Left lung (tissue), 10 donors: ENCODE measurements around the gene AKNAD1. TPM values are rescaled to one million over a fixed set of nuclear protein-coding genes. Genes with fewer than 3 reads are reported as not detected.
A peak's percentile ranks its signal among the peaks of the same experiment; 100 is the strongest.

Experiments used
- ATAC-seq: fragments of 200-7000 bp; cut with Tn5 transposase; one replicate; pipeline ENCODE4 v1.9.1; 2020; ENCODE audit warnings: moderate library complexity
- DNase-seq, 4 donors: peaks; one replicate each; pipeline ENCODE4 v3.0.0-alpha.2; 2013 to 2020
- H3K27ac ChIP-seq, 2 donors: fragments of 200-600 bp; sonication (generic) in 1 of 2; one replicate each; pipeline versions ENCODE4 v1.5.0 to v1.8.0; 2020 to 2021
- H3K27me3 ChIP-seq, 2 donors: fragments of 200-600 bp; sonication (generic) in 1 of 2; one replicate each; pipeline versions ENCODE4 v1.5.0 to v1.8.0; 2020 to 2021
- H3K36me3 ChIP-seq, 2 donors: fragments of 200-600 bp; sonication (generic) in 1 of 2; one replicate each; pipeline versions ENCODE4 v1.5.0 to v1.8.0; 2020 to 2021
- H3K4me1 ChIP-seq, 2 donors: fragments of 200-600 bp; one replicate each; pipeline ENCODE4 v1.8.0; 2021
- H3K4me3 ChIP-seq, 2 donors: fragments of 200-600 bp; sonication (generic) in 1 of 2; one replicate each; pipeline versions ENCODE4 v1.5.0 to v1.8.0; 2020 to 2021; ENCODE audit warnings: mild to moderate bottlenecking in 1 of 2
- H3K9me3 ChIP-seq, 2 donors: fragments of 200-600 bp; sonication (generic) in 1 of 2; one replicate each; pipeline versions ENCODE4 v1.5.0 to v1.8.0; 2020 to 2021
- intact Hi-C, 2 donors: fragments of 100-400 bp; cut with DNase I; formaldehyde crosslinking; loops; one replicate each; pipeline versions ENCODE4 v1.11.2 to v1.14.2; 2022
- polyA plus RNA-seq, 6 donors: library from polyadenylated mRNA; unstranded; fragments of 120-200 nt; gene quantifications; one replicate each; pipeline ENCODE4 v1.2.1, GENCODE V29; 2013; ENCODE audit not compliant: insufficient read length in 6 of 6
- total RNA-seq, 2 donors: library from RNA; stranded (reverse); fragmentation: NEBNext Ultra II Directional; extraction: Animal tissue kit (Norgen Biotek cat#: 25700); gene quantifications; one replicate each; pipeline ENCODE4 v1.2.1, GENCODE V29; 2021
- TF ChIP-seq, protein P1 (sequence below), 2 donors: fragments of 200-600 bp; sonication (generic) in 1 of 2; IDR thresholded peaks; one replicate each; pipeline versions ENCODE4 v1.5.0 to v1.8.0; 2021; ENCODE audit warnings: antibody characterized with exemption in 2 of 2
- donor health status: DM: no; HTN: yes; CAD: no.
- donor health status: DM: no; HTN: no; CAD: no.

AKNAD1 gene
- total and polyA plus RNA-seq, 8 donors = 0.06 to 0.94 (median 0.49) TPM; not detected in 2

GRCh38 chr1:108863984-108864383 is 7.1 kb upstream of the AKNAD1 start:
- Histone ChIP-seq H3K36me3 (no peaks in the 10 kb centered on the region), H3K27me3 (no peaks in the 10 kb centered on the region), H3K4me3 (no peak overlapping the region), H3K27ac (no peak overlapping the region), H3K9me3 (no peaks in the 10 kb centered on the region), H3K4me1 (no peaks in the 10 kb centered on the region)
- DNase-seq (no peak), ATAC-seq (no peak)
- intact Hi-C loops = no loop called here
- TF ChIP-seq, protein P1, sequence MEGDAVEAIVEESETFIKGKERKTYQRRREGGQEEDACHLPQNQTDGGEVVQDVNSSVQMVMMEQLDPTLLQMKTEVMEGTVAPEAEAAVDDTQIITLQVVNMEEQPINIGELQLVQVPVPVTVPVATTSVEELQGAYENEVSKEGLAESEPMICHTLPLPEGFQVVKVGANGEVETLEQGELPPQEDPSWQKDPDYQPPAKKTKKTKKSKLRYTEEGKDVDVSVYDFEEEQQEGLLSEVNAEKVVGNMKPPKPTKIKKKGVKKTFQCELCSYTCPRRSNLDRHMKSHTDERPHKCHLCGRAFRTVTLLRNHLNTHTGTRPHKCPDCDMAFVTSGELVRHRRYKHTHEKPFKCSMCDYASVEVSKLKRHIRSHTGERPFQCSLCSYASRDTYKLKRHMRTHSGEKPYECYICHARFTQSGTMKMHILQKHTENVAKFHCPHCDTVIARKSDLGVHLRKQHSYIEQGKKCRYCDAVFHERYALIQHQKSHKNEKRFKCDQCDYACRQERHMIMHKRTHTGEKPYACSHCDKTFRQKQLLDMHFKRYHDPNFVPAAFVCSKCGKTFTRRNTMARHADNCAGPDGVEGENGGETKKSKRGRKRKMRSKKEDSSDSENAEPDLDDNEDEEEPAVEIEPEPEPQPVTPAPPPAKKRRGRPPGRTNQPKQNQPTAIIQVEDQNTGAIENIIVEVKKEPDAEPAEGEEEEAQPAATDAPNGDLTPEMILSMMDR (IDR thresholded peaks at IDR 0.05) = no peak

DNA sequence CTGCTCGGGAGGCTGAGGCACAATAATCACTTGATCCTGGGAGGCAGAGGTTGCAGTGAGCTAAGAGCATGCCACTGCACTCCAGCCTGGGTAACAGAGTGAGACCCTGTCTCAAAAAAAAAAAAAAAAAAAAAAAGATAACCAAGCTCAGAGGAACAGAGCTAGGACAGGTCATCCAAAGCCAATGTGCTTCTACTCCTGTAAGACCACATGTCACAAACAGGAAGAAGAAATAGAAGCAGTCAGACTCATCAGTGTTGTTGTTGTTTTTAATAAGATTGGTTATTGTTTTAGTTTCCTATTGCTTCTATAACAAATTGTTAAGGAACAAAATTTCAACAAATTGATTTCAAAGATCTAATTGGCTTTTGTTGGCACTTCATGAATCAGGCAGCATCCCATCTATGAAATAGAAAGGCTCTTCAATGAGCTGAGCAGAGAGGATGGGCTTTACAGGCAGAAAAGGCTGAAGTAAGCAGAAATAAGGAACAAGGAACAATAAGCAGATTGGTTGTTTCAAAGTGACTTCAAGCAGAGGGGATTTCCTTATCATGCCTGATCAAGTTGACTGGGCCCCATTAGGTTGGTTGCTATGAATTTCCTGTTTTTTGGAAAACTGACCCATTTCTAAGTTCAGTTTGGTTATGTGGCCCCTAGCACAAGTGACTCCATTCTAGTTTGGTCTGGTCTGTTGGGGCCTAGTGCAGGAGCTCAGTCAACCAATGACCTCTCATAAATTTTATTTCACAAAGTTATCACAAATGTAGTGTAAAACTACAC is 6.0 kb upstream of the AKNAD1 start:
- no peaks in the 10 kb centered on the region for H3K9me3 ChIP-seq
- intact Hi-C loops = no loop called here
- H3K4me3 ChIP-seq = no peak overlapping the region
- TF ChIP-seq, protein P1 (IDR thresholded peaks at IDR 0.05) = no peak
- no peaks in the 10 kb centered on the region for H3K27me3 ChIP-seq
- DNase-seq (no peak), ATAC-seq (no peak)
- H3K36me3 ChIP-seq = no peaks in the 10 kb centered on the region
- H3K27ac ChIP-seq = no peak overlapping the region
- no peaks in the 10 kb centered on the region for H3K4me1 ChIP-seq

- intact Hi-C loops = no loop called here
- no peaks in the 10 kb centered on the region for H3K9me3 ChIP-seq
- DNase-seq (no peak), ATAC-seq (peak; percentile 13)
- H3K27ac ChIP-seq = no peak overlapping the region
- H3K4me1 ChIP-seq = no peaks in the 10 kb centered on the region
- no peaks in the 10 kb centered on the region for H3K36me3 ChIP-seq
- TF ChIP-seq, protein P1 (IDR thresholded peaks at IDR 0.05) = no peak
- H3K4me3 ChIP-seq = no peak overlapping the region
- no peaks in the 10 kb centered on the region for H3K27me3 ChIP-seq
Measured at GRCh38 chr1:108862017-108862610, 5.2 kb upstream of the AKNAD1 start.

DNA sequence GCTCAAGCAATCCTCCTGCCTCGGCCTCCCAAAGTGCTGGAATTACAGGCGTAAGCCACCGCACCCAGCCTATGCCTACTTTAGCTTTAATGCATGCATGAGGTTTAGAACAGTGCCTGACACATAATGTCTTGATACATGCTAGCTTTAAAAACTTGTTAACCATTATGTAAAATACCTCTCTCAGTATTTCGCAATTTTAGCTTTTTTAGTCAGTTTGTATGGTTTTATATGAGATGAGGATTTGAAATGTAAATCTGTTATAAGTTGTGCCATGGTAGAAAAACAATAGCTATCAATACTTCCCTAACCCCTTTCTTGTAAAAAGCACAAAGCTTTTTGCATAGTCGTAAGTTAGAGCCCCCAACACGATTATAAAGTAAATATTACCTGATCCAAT is 4.7 kb upstream of the AKNAD1 start:
- no peaks in the 10 kb centered on the region for H3K9me3 ChIP-seq
- no peaks in the 10 kb centered on the region for H3K4me1 ChIP-seq
- ATAC-seq = no peak
- no peaks in the 10 kb centered on the region for H3K27me3 ChIP-seq
- intact Hi-C loops = no loop called here
- no peaks in the 10 kb centered on the region for H3K36me3 ChIP-seq
- no peak overlapping the region for H3K27ac ChIP-seq
- no peak for DNase-seq
- H3K4me3 ChIP-seq = no peak overlapping the region
- TF ChIP-seq, protein P1 (IDR thresholded peaks at IDR 0.05) = no peak

GRCh38 chr1:108860190-108860907 is 3.5 kb upstream of the AKNAD1 start:
- no peak for DNase-seq
- ATAC-seq = no peak
- intact Hi-C loops = no loop called here
- Histone ChIP-seq H3K4me3 (no peak overlapping the region), H3K36me3 (no peaks in the 10 kb centered on the region), H3K4me1 (no peaks in the 10 kb centered on the region), H3K27ac (no peak overlapping the region), H3K27me3 (no peaks in the 10 kb centered on the region), H3K9me3 (no peaks in the 10 kb centered on the region)
- TF ChIP-seq, protein P1 (IDR thresholded peaks at IDR 0.05) = no peak
